ENCODE measurements around the gene LIG1.
A peak's percentile ranks its signal among the peaks of the same experiment; 100 is the strongest.
"Not testable (repeated sequence)": the region's sequence is repeated elsewhere in the genome, so short reads cannot be mapped to it uniquely, and the experiment has no call there.

LIG1 gene

DNA sequence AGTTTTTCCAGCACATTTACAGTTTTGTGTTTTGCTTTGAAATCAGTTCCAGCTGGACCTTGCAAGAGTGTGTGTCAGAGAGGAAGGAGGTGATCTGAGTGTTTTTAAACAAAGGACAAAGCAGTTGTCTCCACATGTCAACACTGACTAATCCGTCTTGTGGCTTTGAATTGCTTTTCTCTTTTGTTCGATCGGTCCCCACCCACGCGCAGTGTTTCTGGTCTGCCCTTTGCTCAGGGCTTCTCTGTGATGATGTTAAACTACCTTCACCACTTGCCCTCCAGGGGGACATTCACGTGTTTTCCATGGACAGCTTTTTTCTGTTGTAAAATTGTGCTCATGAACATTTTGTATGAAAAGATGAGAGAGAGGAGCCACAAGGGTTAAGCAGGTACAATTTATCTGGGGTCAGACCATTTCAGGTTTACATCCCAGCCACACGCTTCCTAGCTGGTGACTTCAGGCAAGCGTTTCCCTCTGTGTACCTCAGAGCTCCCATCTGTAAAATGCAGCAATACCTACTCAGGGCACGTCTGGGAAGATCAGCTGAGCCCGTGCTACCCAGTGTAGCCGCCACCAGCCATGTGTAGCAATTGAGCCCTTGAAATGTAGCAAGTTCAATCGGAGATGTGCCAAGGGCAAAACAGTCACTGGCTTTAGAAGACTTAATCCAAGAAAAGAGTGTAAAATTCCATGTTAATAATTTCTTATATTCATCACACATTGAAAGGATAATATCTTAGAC is 46.1 kb downstream of the LIG1 start:
- DNase-seq (ENCODE audit: insufficient read length, low spot score) (no peak), FAIRE-seq (no peak)

DNA sequence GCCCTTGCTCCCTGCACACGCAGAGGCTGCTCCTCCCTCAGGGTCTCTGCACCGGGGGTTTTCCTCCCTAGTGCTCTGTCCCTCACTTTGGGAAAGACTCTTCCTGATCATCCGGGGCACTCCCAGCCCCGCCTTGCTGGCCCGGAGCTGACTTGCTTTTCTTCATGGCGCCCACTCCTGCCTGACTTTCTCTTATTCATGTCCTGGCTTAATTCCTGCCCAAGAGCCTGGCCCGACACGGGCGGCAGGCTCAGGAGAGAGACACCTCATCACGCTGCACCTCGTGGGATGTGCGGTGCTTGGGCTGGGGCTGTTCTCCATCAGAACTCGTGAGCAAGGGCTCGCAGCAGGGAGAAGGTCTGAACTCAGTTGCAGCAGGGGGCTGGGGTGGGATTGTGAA is 47.7 kb downstream of the LIG1 start:
- peak; percentile 49 for FAIRE-seq

DNA sequence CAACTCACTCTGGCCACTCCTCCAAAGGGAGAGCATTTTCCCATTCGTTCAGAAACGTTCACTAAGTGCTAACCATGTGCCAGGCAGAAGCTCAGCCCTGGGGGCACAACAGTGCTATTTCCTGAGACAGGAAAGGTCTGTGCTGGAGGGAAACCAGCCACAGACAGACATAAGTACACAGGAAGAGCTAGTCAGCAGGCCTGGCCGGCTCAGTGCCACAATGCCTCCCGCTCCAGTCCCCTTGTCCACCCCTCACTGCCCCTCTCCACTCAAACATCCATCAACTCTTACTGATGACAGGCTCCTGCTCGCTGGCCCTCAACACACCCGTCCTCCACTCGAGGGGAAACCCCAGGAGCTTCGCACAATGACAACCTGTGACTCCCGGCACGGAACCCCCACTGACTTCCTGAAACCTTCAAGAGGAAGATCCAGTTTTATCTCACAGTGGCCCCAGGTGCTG is 48.2 kb downstream of the LIG1 start:
- FAIRE-seq (peak; percentile 42), DNase-seq (ENCODE audit: insufficient read length, low spot score) (peak; percentile 36)

More for the DNA sequence above, 47.7 kb downstream of the LIG1 start:
- no peak for DNase-seq (ENCODE audit: insufficient read length, low spot score)

DNA sequence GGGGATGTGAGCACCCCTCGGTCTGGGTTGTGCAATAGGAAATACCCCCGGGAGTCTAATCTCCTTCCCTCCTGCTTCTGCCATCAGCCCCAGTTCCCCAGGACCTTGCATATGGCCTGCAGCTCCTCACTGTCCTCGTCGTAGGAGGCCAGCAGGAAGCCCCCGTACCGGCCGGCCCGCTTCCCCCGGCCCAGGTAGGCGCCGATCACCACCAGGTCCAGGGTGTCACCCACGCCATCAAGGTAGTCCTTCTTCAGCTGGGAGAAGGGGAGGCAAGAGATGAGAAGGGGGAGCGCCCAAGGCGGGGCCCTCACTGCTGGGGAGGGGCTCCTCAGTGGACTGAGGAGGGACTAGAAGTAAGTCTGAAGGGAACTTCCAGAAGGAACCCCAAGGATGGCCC is 49.1 kb downstream of the LIG1 start:
- FAIRE-seq (no peak), DNase-seq (ENCODE audit: insufficient read length, low spot score) (no peak)

DNA sequence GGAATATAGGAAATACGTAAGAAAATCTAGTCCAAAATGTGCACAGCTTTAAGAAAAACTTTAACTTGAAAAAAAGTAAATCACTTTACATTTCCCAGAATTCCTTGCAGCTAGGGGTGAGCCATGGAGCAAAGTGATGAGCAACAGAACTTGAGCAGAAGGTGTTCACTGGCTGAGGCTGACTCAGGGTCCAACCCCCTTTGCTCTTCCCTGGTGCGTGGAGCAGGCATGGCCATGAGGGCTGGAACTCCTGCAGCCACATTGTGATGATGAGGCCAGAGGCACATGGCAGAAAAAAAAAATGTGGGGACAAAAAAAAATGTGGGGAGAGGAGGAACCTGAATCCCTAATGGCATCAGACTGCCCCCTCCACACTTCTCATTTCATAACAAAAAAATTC is 49.6 kb downstream of the LIG1 start:
- DNase-seq (ENCODE audit: insufficient read length, low spot score) (no peak), FAIRE-seq (no peak)

DNA sequence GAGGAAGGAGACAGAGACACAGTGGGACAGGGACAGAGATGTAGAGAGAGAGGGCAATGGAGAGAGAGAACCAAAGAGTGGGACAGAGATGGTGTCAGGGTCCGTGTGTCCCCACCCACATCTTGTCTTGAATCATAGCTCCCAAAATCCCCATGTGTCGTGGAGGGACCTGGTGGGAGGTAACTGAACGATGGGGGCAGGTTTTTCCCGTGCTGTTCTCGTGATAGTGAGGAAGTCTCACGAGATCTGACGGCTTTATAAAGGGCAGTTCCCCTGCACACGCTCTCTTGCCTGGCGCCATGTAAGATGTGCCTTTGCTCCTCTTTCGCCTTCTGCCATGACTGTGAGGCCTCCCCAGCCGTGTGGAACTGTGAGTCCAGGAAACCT is 52.0 kb downstream of the LIG1 start:
- DNase-seq (ENCODE audit: insufficient read length, low spot score) (no peak), FAIRE-seq (peak; percentile 76)

DNA sequence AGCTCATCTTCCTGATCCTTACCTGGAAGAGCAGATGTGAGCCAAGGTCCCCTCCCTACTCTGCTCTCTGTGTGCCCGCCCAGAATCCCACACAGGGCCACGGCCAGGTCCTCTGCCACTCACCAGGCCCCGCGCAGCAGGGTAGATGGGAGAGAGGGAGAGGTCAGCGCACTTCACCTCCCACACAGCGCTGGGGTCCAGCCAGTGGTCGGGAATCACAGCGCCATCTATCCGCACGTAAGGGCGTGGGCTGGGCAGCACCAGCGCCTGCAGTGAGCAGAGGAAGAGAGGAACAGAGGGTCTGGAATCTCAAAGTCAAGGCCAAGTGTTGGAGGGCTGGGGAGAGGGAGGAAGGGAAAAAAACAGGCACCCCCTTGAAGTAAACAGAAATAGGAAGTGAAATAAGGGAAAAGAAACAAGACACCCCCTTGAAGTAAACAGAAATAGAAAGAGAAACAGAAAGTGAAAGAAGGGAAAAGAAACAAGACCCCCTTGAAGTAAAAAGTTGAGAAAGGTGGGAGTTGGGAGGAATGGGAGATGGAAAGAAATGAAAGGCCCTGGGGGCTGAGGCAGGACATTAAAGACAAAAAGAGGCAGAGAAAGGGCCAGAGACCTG is 52.5 kb downstream of the LIG1 start:
- DNase-seq (ENCODE audit: insufficient read length, low spot score) (no peak), FAIRE-seq (no peak)

DNA sequence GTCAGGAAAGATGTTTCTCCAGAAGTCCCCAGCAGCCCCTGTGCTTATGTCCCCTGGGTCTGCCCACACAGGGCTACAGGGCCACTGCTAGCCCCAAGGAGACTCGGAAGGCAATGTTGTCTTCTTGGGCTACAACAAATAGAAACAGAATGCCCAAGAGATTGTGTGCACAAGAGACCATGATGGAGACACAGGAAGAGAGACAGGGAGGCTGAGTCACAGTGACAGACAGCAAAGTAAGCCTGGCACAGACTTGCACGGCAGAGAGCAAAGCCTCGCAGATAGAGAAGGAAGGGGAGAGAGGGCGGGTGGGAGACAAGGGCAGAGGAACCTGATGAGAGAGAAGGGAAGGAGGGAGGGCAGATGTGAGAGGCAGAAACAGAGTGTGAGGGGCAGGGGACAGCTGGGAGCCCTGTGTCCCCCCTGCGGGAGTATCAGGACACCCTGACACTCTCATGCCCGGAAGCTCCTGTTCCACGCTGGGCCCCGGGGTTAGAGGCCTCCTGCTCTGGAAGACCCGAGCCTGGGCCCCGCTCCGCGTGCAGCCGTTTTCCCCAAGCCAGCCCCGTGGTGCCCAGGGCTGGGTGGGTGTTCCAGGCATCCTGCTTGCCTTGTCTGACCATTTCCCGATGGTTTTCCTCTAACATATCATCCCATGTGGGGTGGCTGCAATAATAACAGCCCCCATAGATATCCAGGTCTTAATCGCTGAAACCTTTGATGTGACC is 56.8 kb downstream of the LIG1 start:
- no peak for FAIRE-seq

DNA sequence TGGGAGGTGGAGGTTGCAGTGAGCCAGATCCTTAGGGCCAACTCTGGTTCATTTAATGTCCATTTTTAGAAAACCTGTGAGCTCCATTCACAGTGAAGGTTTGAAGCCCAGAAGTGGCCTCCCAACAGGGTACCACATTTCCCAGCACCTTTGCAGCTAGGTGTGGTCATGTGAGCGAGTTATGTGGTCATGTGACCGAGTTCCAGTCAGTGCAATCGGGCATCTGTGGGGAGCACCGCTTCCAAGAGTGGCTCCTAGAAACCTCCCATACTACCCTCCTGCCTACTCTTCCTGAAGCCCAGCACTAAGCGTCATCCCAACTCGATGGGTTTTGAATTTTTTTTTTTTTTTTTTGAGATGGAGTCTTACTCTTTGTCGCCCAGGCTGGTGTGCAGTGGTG is 58.9 kb downstream of the LIG1 start:
- FAIRE-seq = no peak
- DNase-seq (ENCODE audit: insufficient read length, low spot score) = no peak

More for the DNA sequence above, 56.8 kb downstream of the LIG1 start:
- DNase-seq (ENCODE audit: insufficient read length, low spot score) = no peak

DNA sequence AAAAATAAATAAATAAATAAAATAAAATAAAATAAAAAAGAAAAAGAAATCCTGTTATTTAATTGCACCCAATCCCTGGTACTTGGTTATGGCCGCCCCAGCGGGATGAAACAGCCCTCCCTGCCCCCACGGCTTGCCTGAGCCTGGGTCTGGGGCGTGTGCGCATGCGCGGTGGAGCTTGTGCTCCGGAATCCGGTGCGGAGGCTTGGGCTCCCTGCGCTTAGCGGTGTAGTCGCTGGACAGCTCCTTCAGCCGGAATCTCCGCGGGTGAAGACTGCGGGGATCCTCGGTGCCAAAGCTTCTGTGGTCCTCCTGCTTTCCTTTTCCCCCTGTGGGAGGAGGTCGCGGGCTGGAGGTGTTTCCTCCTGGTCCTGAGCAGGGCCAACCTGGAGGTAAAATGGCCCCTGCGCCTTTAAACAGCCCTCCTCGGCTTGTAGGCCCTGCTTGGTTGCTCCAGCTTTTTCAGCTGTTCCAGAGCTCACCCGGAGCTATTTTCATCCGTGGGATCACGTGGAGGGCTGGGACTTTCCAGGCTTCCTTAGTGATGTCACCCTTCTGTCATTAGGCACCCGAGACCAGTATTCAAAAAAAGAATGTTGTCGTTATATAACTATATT is 59.7 kb downstream of the LIG1 start, which contains the start of gene PLA2G4C:
Gene PLA2G4C, minus strand, starts transcription at position 468 of the 617 bp plus-strand sequence. CDS start 4,288 bp downstream, outside the sequence.
- peak; percentile 93 for DNase-seq (ENCODE audit: insufficient read length, low spot score)
- peak; percentile 85 for FAIRE-seq

DNA sequence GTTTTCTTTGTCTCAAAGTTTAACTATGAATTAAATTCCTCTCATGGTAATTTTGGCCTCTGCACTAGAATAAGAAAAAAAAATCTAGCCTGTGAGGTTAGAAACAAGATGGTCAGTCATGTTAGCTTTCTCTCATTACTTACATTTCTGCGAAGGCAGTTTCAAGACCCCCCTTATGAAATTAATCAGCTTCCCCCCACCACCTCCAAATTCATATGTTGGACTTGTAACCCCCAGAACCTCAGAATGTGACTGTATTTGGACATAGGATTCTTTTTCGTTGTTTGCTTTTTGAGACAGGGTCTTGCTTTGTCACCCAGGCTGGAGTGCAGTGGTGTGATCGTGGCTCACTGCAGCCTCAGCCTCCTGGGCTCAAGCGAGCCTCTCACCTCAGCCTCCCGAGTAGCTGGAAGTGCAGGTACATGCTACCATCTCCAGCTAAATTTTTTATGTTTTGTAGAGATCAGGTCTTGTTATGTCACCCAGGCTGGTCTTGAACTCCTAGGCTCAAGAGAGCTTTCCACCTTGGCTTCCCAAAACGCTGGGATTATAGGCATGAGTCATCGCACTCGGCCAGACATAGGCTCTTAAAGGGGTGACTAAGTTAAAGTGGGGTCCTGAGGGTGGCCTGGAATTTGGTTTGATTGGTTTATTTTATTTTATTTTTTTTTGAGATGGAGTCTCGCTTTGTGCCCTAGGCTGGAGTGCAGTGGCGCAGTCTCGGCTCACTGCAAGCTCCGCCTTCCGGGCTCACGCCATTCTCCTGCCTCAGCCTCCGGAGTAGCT is 61.0 kb downstream of the LIG1 start:
- FAIRE-seq (no peak), DNase-seq (ENCODE audit: insufficient read length, low spot score) (no peak)

DNA sequence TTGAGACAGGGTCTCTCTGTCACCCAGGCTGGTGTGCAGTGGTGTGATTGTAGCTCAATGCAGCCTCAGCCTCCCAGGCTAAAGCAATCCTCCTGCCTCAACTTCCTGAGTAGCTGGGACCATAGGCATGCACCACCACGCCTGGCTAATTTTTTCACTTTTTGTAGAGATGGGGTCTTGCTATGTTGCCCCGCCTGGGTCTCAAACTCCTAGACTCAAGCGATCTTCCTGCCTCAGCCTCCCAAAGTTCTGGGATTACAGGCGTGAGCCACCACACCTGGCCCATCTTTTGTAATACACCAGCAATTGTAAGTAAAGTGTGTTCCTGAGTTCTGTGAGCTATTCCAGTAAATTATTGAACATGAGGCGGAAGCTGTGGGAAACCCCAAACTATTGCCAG is 66.2 kb downstream of the LIG1 start:
- no peak for FAIRE-seq
- no peak for DNase-seq (ENCODE audit: insufficient read length, low spot score)

DNA sequence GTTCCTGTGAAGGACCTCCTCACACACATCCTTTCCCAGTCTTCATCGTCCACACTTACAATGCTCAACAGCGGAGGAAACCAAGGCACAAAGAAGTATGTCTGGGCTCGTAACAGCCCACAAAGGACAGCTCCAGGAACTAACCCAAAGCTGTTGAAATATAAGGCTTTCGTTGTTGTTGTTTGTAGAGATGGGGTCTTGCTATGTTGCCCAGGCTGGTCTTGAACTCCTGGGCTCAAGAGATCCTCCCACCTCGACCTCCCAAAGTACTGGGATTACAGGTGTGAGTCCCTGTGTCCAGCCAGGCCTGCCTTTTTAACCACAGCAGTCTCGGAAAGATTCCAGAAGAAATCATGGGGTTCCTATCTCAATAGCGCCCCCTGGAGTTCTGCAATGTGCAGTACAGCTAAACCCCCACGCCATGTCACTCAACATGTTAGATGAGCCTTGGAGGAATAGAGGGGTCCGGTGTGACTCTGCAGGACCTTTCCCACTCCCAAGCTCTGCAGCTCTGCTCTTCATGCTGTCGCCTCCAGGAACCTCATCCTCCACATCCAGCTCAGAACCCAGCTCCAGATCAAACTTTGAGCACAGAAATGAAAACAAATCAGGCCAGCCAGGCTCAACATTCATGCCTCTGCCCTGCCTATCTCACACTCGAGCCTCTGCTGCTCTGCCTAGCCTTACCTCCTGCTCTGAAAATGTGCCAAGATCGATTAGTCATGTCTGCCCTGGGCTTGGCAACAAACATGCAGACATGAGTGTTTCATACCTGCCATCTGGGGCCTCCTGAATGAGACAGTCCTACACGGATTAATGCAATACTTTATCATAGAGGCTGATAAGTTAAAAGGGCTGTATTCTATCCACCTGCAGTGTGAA is 67.0 kb downstream of the LIG1 start:
- DNase-seq (ENCODE audit: insufficient read length, low spot score) (no peak), FAIRE-seq (no peak)

DNA sequence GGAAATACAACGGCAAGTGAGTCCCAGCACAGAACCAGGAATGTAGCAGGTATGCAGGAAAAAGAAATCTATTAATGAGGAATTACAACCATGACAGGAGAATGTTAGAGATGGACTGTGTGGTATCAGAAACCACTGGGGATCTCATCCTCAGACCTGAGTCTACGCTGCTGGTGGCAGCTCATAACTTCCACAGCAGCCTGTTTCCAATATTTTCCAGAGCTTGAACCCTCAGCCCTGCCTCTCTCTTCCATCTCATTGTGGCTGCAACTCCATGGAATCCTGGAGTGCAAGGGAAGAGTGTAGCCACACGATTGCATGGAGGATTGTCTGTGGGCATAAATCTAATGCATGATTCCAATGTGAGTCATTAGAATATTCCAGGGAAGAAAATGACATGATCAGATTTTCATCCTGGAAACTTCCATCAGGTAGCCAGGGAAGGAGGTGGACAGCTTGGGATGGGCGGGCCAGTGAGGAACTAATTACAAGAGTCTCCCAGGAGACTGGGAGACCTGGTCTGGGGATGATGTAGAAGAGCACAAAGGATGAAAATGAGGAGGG is 74.5 kb downstream of the LIG1 start:
- DNase-seq (ENCODE audit: insufficient read length, low spot score) (no peak), FAIRE-seq (no peak)

DNA sequence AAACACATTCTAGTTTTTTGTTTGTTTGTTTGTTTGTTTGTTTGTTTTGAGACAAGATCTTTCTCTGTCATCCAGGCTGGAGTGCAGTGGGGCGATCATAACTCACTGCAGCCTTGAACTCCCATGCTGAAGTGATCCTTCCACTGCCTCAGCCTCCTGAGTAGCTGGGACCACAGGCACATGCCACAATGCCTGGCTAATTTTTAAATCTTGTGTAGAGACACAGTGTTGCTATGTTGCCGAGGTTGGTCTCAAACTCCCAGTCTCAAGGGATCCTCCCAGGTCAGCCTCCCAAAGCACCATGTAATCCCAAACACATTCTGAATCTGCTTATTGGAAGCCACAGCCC is 75.3 kb downstream of the LIG1 start:
- FAIRE-seq = no peak

DNA sequence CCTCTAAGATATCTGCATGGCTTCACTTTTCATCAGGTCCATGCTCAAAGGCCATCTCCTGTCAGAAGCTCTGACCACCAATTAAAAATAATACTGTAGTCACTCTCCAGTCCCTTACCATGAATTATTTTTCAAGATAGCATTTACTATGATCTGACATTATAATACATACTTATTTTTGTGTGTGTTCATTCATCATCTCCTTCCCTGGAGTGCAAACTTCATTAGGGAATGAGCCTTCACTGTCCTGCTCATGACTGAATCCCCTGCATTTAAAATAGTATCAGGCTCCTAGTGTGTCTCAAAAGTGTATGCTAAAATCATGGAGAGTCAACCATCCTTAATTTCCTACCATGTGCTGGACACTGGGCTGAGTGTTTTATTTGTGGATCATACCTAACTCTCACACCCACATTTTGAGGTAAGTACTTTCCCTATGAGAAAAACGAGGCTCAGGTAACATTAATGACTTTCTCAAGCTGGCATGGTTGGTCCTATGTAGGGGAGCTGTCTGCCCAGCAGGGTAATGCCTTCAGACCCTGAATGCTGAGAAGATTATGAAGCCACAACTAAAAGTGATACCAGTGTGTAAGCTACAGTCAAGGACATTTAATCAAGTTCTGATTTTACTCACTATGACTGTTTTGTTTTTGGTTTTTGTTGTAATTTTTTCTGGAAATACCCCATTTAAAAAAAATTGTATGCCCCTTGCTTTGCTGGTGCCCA is 75.9 kb downstream of the LIG1 start:
- DNase-seq (ENCODE audit: insufficient read length, low spot score) (no peak), FAIRE-seq (no peak)

More for the DNA sequence above, 75.3 kb downstream of the LIG1 start:
- no peak for DNase-seq (ENCODE audit: insufficient read length, low spot score)

DNA sequence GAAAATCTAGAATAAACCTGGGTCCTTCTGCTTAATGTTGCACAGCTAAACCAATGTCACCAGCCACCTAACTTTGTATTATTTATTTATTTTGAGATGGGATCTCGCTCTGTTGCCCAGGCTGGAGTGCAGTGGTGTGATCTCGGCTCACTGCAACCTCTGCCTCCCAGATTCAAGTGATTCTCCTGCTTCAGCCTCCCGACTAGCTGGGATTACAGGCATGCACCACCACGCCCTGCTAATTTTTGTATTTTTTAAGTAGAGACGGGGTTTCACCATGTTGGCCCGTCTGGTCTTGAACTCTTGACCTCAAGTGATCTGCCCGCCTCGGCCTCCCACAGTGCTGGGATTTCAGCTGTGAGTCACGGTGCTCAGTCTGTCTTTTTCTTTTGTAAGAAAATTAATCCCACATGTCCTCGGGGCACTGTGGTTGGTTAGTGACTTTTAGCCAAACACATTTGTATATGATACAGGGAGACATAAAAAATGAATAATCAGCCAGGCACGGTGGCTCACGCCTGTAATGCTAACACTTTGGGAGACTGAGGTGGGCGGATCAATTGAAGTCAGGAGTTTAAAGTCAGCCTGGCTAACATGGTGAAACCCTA is 78.9 kb downstream of the LIG1 start:
- not testable (repeated sequence) for FAIRE-seq; DNase-seq (ENCODE audit: insufficient read length, low spot score)

DNA sequence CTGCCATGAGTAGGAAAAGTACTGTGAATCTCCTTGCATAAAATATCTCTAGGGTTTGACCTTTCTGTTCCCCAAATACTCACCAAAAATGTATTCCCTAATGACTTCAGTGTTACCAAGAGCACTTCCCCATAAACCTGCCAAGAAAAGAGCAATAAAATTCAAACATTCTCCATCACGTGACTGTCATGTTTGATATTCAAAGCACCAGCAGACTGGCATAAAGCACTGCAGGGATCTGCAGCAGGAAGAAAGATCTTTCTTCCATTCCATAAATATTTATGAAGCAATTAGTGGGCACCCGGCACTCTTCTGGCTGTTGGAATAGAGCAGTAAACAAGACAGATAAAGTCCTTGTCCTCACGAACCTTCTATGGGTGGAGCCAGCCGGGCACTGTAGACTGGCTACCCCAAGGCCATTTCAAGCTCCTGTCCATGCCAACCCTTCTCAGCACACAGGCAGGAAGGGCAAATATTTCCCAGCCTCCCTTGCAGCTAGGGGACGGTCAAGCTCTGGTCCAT is 79.8 kb downstream of the LIG1 start:
- no peak for DNase-seq (ENCODE audit: insufficient read length, low spot score)
- FAIRE-seq = no peak
